ENCODE measurements around the gene CDC20.

The CDC20 gene

GRCh38 chr1:43358746-43359693, at the start of gene CDC20:
Gene CDC20, plus strand, starts transcription at chr1:43358981. Its CDS starts 235 bp downstream, at chr1:43359216.
- peak; percentile 99 for DNase-seq (ENCODE audit: low read depth, low spot score)

GRCh38 chr1:43309405-43310025, 49.3 kb upstream of the CDC20 start:
- DNase-seq (ENCODE audit: low read depth, low spot score) = no peak

- no peak for DNase-seq (ENCODE audit: low read depth, low spot score)
Observed at GRCh38 chr1:43311521-43311920, 47.3 kb upstream of the CDC20 start.

GRCh38 chr1:43312212-43312623, 46.6 kb upstream of the CDC20 start:
- DNase-seq (ENCODE audit: low read depth, low spot score) = no peak

- no peak for DNase-seq (ENCODE audit: low read depth, low spot score)
Observed at GRCh38 chr1:43312663-43313515, 45.9 kb upstream of the CDC20 start.

GRCh38 chr1:43313771-43314170, 45.0 kb upstream of the CDC20 start:
- DNase-seq (ENCODE audit: low read depth, low spot score) = no peak

- DNase-seq (ENCODE audit: low read depth, low spot score) = no peak
Observed at GRCh38 chr1:43314233-43314632, 44.5 kb upstream of the CDC20 start.

GRCh38 chr1:43315481-43315880, 43.3 kb upstream of the CDC20 start:
- DNase-seq (ENCODE audit: low read depth, low spot score) = no peak

GRCh38 chr1:43315963-43316737, 42.6 kb upstream of the CDC20 start:
- DNase-seq (ENCODE audit: low read depth, low spot score) = no peak

GRCh38 chr1:43316738-43317520, 41.9 kb upstream of the CDC20 start:
- DNase-seq (ENCODE audit: low read depth, low spot score) = no peak

GRCh38 chr1:43317817-43318471, 40.8 kb upstream of the CDC20 start:
- DNase-seq (ENCODE audit: low read depth, low spot score) = no peak

GRCh38 chr1:43318831-43319230, 40.0 kb upstream of the CDC20 start:
- no peak for DNase-seq (ENCODE audit: low read depth, low spot score)

- DNase-seq (ENCODE audit: low read depth, low spot score) = no peak
Observed at GRCh38 chr1:43319288-43319687, 39.5 kb upstream of the CDC20 start.

- DNase-seq (ENCODE audit: low read depth, low spot score) = no peak
Observed at GRCh38 chr1:43319766-43320165, 39.0 kb upstream of the CDC20 start.

- DNase-seq (ENCODE audit: low read depth, low spot score) = no peak
Observed at GRCh38 chr1:43321331-43321891, 37.4 kb upstream of the CDC20 start.

GRCh38 chr1:43322506-43322905, 36.3 kb upstream of the CDC20 start:
- DNase-seq (ENCODE audit: low read depth, low spot score) = no peak

GRCh38 chr1:43324810-43325209, 34.0 kb upstream of the CDC20 start:
- no peak for DNase-seq (ENCODE audit: low read depth, low spot score)

GRCh38 chr1:43325381-43325780, 33.4 kb upstream of the CDC20 start:
- no peak for DNase-seq (ENCODE audit: low read depth, low spot score)

GRCh38 chr1:43327549-43328292, 31.1 kb upstream of the CDC20 start:
- DNase-seq (ENCODE audit: low read depth, low spot score) = no peak

All from ELF-1 (cell line).